Activated B cell treated with CpG ODN at 0.5 μM for 24 hours (primary cell): ENCODE results near the gene MYH3. TPM values are rescaled to one million over a fixed set of nuclear protein-coding genes. Genes with fewer than 3 reads are reported as not detected.

Experiments
- ATAC-seq: fragments of 200-7000 bp; cut with Tn5 transposase; one replicate; pipeline ENCODE4 v1.10.0; 2021; ENCODE audit warnings: low read depth, mild to moderate bottlenecking, moderate library complexity
- CTCF ChIA-PET: fragments of 350-600 bp; sonication (Branson Sonifier 250); formaldehyde crosslinking; loops from one replicate; lab custom pipeline; 2021; ENCODE audit warnings: antibody characterized with exemption; lab: Charles Lee
- POLR2A ChIA-PET: fragments of 350-600 bp; sonication (Branson Sonifier 250); formaldehyde crosslinking; loops from one replicate; lab custom pipeline; 2021; ENCODE audit warnings: antibody characterized with exemption; lab: Charles Lee
- DNase-seq: peaks from one replicate; pipeline ENCODE4 v3.0.0; 2022
- H3K27ac Mint-ChIP-seq: one replicate; pipeline ENCODE4 v1.8.0; 2020; ENCODE audit warnings: mixed read lengths
- H3K27me3 Mint-ChIP-seq: one replicate; pipeline ENCODE4 v1.8.0; 2021; ENCODE audit warnings: mixed read lengths
- H3K36me3 Mint-ChIP-seq: one replicate; pipeline ENCODE4 v1.8.0; 2021; ENCODE audit warnings: low read depth, mixed read lengths
- H3K4me1 Mint-ChIP-seq: one replicate; pipeline ENCODE4 v1.8.0; 2021; ENCODE audit warnings: mixed read lengths
- H3K4me3 Mint-ChIP-seq: one replicate; pipeline ENCODE4 v1.8.0; 2020; ENCODE audit warnings: mild to moderate bottlenecking, mixed read lengths
- H3K9me3 Mint-ChIP-seq: one replicate; pipeline ENCODE4 v1.8.0; 2020; ENCODE audit warnings: mixed read lengths
- intact Hi-C: fragments of 100-400 bp; cut with micrococcal nuclease; formaldehyde crosslinking; loops from one replicate; pipeline ENCODE4 v1.15.1; 2024
- total RNA-seq: library from RNA; stranded (reverse); gene quantifications from 2 replicates; pipeline ENCODE4 v1.2.3, GENCODE V29; 2022
- TF ChIP-seq, protein P1 (sequence below): fragments of 200-600 bp; IDR thresholded peaks from one replicate; pipeline ENCODE4 v1.8.0; 2022; ENCODE audit warnings: antibody characterized with exemption, mild to moderate bottlenecking

The MYH3 gene
- total RNA-seq, 1 donor from 2014 or later: 5.9 TPM

DNA sequence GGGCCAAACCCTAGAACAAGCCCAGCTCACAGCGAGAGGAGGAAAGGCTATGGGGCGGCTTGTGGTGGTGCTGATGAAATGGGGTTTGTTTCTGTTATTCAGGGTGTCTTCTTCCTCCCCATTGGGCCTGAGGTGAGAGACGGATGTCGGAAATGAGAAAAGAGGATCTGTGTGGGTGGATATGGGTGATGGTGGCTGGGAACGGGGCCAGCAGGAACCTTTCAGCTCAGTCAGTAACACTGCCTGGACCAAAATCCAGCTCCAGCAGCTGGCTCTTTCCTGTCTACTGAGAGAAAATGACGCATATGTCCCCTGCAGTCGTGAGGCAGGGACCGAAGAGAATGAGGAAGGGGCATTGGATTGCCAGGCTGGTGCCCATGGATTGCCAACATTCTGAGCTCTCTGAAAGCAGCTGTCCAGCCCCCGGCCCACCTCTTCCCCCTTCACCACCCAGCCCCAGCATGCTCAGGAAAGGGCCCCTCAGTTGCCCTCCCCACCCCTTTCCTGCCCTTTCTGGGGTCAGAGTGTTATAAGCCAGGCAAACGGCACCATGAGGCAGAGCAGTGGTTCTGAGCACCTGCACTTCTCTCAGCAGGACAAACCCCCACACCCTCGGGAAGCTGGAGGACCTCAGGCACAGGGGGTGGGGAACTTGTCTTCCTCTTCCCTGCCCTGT is 4.0 kb downstream of the MYH3 start:
- no peak for DNase-seq
- ATAC-seq: no peak
- Mint-ChIP-seq H3K27ac (no peak overlapping the region), H3K9me3 (no peaks in the 10 kb centered on the region), H3K4me3 (no peak overlapping the region), H3K36me3 (no peaks in the 10 kb centered on the region), H3K27me3 (peaks cover 4% of the 10 kb centered on the region), H3K4me1 (peaks cover 10% of the 10 kb centered on the region)
- POLR2A ChIA-PET: no interaction called here
- intact Hi-C loops: no loop called here
- TF ChIP-seq, protein P1, sequence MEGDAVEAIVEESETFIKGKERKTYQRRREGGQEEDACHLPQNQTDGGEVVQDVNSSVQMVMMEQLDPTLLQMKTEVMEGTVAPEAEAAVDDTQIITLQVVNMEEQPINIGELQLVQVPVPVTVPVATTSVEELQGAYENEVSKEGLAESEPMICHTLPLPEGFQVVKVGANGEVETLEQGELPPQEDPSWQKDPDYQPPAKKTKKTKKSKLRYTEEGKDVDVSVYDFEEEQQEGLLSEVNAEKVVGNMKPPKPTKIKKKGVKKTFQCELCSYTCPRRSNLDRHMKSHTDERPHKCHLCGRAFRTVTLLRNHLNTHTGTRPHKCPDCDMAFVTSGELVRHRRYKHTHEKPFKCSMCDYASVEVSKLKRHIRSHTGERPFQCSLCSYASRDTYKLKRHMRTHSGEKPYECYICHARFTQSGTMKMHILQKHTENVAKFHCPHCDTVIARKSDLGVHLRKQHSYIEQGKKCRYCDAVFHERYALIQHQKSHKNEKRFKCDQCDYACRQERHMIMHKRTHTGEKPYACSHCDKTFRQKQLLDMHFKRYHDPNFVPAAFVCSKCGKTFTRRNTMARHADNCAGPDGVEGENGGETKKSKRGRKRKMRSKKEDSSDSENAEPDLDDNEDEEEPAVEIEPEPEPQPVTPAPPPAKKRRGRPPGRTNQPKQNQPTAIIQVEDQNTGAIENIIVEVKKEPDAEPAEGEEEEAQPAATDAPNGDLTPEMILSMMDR: no peak
- CTCF ChIA-PET: no interaction called here

- Mint-ChIP-seq H3K36me3 (peaks cover 3% of the 10 kb centered on the region), H3K27ac (no peak overlapping the region), H3K9me3 (no peaks in the 10 kb centered on the region), H3K4me1 (peaks cover 10% of the 10 kb centered on the region), H3K27me3 (peaks cover 4% of the 10 kb centered on the region), H3K4me3 (no peak overlapping the region)
- CTCF ChIA-PET: no interaction called here
- ATAC-seq (no peak), DNase-seq (no peak)
- POLR2A ChIA-PET: no interaction called here
- TF ChIP-seq, protein P1: no peak
- intact Hi-C loops: no loop called here
These were observed 5.2 kb downstream of the MYH3 start for GRCh38 chr17:10651927-10652326.

DNA sequence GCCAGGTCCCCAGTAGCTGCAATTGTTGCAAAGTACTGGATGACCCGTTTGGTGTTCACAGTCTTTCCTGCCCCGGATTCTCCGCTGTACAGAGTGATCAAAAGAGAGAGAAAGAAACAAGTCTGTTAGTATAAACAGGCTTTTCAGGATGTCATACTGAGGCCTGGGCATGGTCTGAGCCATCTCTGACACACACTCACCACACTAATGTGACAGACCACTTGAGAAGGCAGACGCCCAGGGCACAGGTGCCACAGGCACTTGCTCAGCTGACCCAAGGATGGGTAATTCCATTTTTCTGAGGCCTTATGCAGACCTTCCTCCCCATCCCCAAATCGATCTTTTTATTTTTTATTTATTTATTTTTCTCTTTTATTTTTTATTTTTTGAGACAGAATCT is 7.5 kb downstream of the MYH3 start:
- ATAC-seq: no peak
- CTCF ChIA-PET: no interaction called here

DNA sequence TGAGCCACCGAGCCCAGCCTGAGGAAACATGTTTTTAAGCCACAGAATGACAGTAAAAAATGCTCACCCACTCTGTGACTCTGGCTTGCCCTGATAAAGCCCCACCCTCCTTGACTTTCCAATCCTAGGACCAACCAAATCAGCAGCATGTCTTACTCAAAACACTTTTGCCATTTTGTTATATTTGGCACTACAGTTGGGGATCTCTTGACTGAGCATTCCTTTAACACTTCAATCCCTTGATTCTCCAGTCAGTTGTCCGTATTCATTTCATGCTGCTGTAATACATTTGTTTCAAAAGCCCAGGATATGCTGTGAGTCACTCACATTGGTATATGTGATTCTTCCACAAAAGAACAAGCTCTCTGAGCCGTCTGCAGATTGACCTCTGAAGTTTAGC is 8.2 kb downstream of the MYH3 start:
- CTCF ChIA-PET: no interaction called here
- H3K9me3 Mint-ChIP-seq: no peaks in the 10 kb centered on the region
- intact Hi-C loops: no loop called here
- peaks cover 10% of the 10 kb centered on the region for H3K4me1 Mint-ChIP-seq
- ATAC-seq (no peak), DNase-seq (no peak)
- no peak overlapping the region for H3K27ac Mint-ChIP-seq
- TF ChIP-seq, protein P1: no peak
- no peak overlapping the region for H3K4me3 Mint-ChIP-seq
- POLR2A ChIA-PET: no interaction called here
- peaks cover 16% of the 10 kb centered on the region for H3K36me3 Mint-ChIP-seq
- H3K27me3 Mint-ChIP-seq: peaks cover under 1% of the 10 kb centered on the region

More for the DNA sequence above, 7.5 kb downstream of the MYH3 start:
- POLR2A ChIA-PET: no interaction called here
- peaks cover 10% of the 10 kb centered on the region for H3K36me3 Mint-ChIP-seq
- DNase-seq: no peak
- H3K27ac Mint-ChIP-seq: no peak overlapping the region
- H3K9me3 Mint-ChIP-seq: no peaks in the 10 kb centered on the region
- H3K27me3 Mint-ChIP-seq: peaks cover 4% of the 10 kb centered on the region
- TF ChIP-seq, protein P1: no peak
- H3K4me3 Mint-ChIP-seq: no peak overlapping the region
- intact Hi-C loops: no loop called here
- H3K4me1 Mint-ChIP-seq: peaks cover 11% of the 10 kb centered on the region

DNA sequence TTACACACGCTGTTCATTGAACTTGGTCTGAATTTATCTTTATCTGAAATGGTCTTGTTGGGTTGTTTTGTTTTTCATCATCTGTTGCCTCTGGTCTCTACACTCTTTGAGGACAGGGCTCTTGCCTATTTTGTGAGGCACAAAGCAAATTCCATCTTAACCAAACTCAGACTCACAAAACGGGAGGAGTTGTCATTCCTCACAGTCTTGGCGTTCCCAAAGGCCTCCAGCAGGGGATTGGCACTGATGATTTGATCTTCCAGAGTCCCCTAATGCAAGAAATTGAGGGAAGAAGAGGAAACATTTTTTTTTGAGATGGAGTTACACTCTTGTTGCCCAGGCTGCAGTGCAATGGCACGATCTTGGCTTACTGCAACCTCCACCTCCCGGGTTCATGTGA is 8.7 kb downstream of the MYH3 start:
- Mint-ChIP-seq H3K4me1 (peaks cover 10% of the 10 kb centered on the region), H3K27ac (no peak overlapping the region), H3K4me3 (no peak overlapping the region), H3K9me3 (no peaks in the 10 kb centered on the region), H3K27me3 (no peaks in the 10 kb centered on the region), H3K36me3 (peaks cover 19% of the 10 kb centered on the region)
- DNase-seq: no peak
- intact Hi-C loops: no loop called here
- ChIA-PET POLR2A (no interaction called here), CTCF (no interaction called here)
- ATAC-seq: no peak
- TF ChIP-seq, protein P1: no peak
